Measurements from ENCODE around the gene TSHZ2.

The TSHZ2 gene

DNA sequence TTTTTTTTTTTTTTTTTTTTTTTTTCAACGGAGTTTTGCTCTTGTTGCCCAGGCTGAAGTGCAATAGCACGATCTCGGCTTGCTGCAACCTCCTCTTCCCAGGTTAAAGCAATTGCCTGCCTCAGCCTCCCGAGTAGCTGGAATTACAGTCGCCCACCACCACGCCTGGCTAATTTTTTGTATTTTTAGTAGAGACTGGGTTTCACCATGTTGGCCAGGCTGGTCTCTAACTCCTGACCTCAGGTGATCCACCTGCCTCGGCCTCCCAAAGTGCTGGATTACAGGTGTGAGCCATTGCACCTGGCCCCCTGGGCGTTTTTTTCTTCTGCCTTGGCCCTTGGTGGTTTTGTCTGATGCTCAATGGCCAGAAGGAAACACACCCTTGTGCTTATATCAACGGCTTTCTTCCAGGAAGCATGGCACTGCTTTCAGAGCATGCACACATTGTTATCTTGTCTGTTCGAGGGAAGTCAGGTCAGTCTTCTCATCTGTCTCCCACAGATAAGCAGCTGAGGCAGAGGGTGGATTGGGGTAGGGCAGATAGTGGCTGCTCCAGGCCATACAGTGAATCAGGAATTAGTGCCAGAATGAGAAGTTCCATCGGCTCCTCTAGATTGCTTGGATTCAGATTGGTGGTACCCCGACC is 203.1 kb downstream of the TSHZ2 start:
- DNase-seq, result no peak

DNA sequence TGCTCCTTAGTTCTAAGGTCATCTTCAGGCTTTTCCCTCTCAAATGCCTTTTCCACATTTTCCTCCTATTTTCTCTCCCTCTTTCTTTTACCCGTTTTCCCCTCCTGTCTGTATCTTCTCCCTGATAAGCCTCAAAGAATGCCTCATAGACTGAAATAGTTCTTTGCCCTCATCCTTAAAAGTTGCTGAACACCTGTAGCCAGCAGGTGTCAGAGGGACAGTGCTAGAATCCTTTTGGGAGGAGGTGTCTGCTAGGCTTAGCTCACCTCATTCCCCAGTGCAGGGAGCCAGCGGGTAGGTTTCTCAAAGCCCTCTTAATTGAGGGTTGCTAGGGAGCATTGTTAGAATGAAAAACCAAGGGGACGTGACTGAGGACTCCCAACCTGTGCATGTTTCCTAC is 204.0 kb downstream of the TSHZ2 start:
- DNase-seq, result no peak

DNA sequence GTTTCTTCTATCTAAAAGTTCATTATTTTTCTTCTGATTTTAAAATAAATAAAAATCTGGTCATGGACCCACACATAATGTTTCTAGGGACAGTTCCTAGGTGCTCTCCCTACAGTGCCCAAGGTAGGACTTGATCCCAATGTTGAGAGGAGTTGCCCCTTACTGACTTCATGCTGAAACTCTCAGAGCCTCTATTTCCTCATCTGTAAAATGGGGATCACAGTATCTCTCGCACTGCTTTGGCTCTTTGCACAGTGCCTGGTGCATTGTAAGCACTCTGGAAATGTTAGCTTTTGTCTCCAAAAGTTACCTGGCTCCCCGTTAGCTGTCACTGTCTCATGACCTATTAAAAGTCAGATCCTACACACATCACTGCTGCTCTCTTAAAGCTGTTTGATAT is 205.5 kb downstream of the TSHZ2 start:
- DNase-seq, result no peak

DNA sequence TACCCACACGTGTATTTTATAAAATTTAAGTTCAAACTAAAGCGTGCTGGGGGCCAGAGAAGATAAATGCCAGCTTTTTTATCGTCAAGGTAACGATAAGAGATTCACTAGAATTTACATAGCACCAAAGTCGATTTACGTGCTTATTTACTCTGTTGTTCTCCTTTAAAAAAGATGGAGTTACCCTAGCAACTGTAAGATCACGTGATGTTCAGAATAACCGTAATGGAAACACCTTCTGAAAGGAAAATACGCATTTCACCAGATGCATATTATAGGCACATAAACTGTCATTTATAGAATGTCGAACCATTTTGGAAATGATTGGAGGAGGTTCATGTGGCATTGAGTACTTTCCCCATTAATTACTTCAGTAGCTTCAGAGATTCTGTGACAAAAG is 207.6 kb downstream of the TSHZ2 start:
- no peak for DNase-seq

DNA sequence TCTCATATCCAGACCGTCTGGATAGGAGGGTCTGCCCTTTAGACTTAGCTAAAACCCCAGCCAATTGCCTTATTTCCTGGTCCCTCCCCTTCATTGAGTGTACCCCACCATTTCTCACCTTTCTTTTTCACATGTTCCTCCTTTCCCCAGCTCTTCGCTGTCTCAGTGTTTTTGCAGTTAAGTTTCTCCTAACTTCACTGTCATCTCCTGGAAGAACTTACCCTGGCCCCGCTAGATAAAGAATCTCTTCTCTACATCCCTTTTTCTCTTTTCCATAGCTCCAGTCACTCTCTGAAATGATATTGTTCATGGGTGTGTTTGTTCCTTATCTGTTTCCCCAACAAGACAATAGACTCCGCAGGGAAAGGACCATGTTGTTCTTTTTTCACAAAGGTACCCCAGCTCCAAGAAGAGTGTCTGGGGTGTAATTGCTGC is 208.8 kb downstream of the TSHZ2 start:
- no peak for DNase-seq

- no peak for DNase-seq
These were observed 209.8 kb downstream of the TSHZ2 start for GRCh38 chr20:53181866-53182376.

- DNase-seq, result no peak
These were observed 211.0 kb downstream of the TSHZ2 start for GRCh38 chr20:53183181-53183580.

DNA sequence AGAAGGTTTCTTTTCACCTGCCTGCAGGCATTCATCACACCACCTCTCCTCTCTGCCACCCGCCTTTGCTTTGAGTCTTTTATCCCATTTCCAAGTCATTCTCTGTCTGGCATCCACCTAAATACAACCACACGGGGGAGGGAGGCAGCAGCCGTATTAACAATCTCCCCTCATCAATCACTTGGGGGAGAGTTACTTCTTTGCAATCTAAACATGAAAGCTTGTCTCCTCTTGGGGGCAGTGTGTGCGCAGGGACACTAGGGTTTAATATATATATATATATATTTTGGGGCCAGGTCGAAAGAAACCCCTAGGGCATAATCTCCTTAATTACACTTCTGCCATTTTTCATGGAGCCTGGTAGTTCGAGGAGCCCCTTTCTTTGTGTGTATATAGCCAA is 214.5 kb downstream of the TSHZ2 start:
- no peak for DNase-seq

GRCh38 chr20:53187392-53188068 is 215.4 kb downstream of the TSHZ2 start:
- DNase-seq, result no peak

GRCh38 chr20:53190225-53190624 is 218.1 kb downstream of the TSHZ2 start:
- no peak for DNase-seq

- no peak for DNase-seq
These were observed 219.8 kb downstream of the TSHZ2 start for GRCh38 chr20:53191957-53192356.

DNA sequence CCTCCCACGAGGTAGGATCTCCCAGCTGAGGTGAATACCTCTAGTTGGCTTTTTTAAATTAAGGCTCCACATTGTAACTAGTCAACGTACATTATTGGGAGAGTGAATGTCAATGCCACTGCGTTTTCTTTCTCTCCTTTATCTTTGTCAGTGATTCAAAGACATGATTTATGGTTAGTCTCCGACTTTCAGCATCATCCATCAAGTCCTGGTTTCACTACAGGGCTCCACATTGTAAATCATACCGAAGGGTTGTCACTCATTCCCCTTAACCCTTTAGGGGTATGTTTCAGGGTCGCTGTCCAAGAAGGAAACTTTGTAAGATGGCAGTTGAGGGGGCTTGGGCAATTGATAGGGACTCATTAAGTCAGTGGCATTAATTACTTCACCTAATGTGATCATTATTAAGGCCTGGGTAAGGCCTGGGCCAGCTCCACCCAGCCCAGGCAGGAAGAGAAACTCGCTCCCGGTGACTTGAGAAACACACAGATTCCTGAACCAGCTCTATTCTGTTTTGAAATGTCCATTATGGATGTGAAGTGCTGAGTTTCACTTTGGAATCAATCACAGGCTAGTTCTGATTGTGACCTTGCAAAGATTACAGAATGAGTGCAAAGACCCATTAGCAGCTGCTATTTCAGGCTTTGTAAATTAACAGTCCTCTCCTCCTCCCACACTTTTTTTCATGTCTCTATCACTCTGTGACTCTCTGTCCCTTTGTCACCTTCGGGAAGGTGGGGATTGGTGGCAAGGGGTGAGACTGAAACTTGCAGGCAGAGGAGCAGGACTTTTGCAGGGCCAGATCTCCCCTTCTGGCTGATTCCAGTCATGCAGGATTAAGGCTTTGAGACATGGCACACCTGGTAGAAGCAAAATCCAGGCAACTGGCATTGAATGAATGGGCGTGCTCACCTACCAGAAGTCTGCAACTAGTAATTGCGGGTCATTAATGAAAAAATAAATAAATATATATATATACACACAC is 222.4 kb downstream of the TSHZ2 start:
- DNase-seq, result no peak

DNA sequence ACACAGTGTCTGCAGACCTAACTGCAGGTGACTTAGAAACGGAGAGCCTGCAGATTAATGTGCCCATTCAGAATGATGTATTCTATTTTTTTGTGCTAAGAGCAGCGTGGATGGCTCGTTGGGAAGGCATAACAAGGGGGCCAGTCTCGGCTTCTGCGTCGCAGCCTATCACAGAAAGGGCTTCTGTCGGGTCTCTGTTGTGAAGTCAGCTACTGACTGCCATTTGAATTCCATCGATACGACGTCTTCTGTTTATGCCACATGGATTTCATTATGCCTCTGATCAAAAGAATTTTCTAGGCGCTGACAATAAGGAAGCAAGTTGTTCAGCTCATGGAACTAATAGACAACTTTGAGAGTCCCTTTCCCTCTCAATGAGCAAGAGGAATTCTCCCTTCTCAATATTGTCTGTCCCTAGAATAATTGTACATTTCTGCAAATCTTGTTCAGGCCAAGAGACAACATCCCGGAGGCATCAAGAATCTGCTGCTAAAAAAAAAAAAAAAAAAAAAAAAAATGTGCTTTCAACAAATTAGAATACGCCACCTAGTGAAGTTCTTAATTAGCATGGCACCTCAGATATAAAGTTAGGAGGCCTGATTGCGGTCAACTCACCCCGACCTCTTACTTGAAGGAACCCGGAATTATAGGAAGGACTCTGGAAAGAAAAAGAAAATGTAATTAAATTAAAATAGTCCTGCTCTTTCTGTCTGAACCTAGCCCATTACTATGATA is 223.9 kb downstream of the TSHZ2 start:
- no peak for DNase-seq

- DNase-seq, result no peak
These were observed 229.4 kb downstream of the TSHZ2 start for GRCh38 chr20:53201588-53201987.

- DNase-seq, result peak; percentile 4
These were observed 230.6 kb downstream of the TSHZ2 start for GRCh38 chr20:53202777-53203176.

DNA sequence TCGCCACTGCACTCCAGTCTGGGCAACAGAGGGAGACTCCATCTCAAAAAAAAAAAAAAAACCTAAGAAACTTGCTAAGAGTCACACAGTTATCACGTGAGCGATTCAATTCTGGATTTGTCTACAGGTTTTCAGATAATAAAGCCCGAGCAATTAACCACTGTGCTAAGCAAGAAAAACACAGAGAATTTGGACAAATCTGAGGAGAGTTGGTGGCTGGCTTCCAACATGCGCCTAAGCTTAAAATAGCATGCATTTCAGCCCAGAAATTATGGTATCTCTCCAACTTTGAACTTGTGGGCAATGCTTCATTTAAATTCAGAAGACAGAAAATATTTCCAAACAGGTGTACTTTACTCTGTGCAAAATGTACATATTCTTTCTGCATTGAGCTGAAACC is 232.9 kb downstream of the TSHZ2 start:
- DNase-seq, result no peak

GRCh38 chr20:53208110-53208832 is 236.1 kb downstream of the TSHZ2 start:
- no peak for DNase-seq

DNA sequence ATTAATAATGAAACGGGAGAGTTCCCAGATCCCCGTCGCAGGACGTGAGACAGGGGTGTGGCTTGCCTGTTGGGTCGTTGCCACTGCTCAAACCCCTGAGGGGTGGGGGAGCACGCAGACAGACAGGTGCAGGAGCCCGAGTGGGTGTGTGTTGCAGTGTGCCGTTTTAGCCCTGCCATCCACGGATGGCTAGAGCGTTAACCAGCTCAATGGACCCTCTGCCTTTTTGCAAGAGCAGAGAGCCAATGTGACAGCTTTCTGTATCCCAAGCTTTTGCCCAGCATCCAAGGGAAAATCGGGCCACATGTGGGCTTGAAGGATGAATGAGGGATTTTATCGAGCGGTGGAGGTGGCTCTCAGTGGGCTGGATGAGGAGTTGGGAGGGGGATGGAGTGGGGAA is 237.9 kb downstream of the TSHZ2 start:
- DNase-seq, result no peak

GRCh38 chr20:53210931-53211330 is 238.8 kb downstream of the TSHZ2 start:
- DNase-seq, result no peak

DNA sequence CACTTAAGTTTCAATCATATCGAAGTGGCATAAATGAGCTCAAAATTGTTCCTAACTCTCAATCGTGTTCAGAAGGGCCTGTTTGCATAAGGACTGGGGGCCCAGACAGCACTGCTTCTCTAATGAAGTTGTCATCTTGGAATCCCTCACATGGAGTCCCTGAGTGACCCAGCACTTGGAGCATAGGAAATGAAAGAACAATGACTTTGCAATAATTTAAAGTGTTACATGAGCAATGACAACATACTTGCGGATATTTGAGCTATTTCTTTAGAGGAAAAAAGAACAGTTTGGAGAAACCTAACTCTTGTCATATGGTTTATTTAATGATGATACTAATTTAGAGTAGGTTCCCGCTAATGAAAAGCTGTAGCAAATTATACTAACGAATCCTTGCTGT is 239.9 kb downstream of the TSHZ2 start:
- no peak for DNase-seq

GRCh38 chr20:53214392-53214791 is 242.2 kb downstream of the TSHZ2 start:
- no peak for DNase-seq

GRCh38 chr20:53215166-53215565 is 243.0 kb downstream of the TSHZ2 start:
- DNase-seq, result no peak

Measured in NCI-H748 treated with DMSO at 0.1 percent for 48 hours (cell line).